ENCODE measurements around the gene FKBP11.

The FKBP11 gene

DNA sequence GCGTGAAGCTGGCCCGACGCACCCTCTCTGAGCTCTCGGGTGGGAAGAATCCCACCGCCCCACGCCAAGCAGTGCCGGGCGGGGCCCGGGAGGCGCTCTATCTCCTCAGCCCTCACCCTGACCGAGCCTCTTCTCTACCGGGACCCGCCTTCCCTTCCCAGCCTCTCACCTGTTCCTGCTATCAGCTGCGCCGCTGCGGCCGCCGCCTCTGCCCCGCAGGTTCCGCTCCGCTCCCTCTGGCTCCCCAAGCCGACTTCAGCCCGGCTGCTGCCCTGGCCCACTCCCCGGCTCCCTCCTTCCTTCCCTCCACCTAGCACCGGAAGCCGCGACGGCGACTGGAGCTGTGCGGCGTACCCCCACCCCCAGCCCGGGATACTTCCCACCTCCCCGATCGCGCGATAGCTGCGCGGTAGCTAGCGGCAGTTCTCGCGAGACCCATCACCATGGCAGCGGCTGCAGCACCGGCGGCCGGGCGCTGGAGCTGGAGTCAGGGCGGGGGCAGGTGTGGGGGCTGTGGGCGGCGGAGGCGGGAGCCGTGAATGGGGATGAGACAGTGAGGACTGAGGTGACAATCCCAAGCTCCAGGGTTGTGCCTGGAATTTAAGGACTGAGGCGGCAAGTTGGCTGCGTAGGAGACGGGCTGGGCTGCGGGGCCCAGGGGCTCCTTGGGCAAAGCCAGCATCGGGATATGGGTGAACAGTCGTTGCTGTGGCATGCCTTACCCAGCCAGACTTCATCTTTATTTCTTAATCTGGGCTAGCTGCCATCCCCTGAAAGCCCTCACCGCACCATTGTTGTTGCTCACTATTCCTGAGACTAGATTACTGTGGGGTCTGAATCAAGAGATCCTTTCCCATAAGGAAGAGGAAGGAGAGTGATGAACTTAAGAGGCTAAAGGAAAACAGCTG lies 32.1 kb upstream of the FKBP11 start, which contains the start of gene ARF3 (continued):
- peak; percentile 60 for TF ChIP-seq SP7 (tag by site-specific recombination; IDR thresholded peaks at IDR 0.05)
- TF ChIP-seq PRDM10 (tag by site-specific recombination; IDR thresholded peaks at IDR 0.05), result peak; percentile 57

GRCh38 chr12:48956279-48957140 lies 31.2 kb upstream of the FKBP11 start:
- peak overlapping the region; percentile 81 for H3K4me3 ChIP-seq (ENCODE audit: low read depth, low read length)
- H3K27ac ChIP-seq (ENCODE audit: extremely low read depth, low read depth, low read length), result peak overlapping the region; percentile 90
- TF ChIP-seq ZNF701 (tag by site-specific recombination; IDR thresholded peaks at IDR 0.05) (no peak), ZNF366 (tag by site-specific recombination; conservative IDR thresholded peaks at IDR 0.05) (peak; percentile 88), MZF1 (tag by site-specific recombination; IDR thresholded peaks at IDR 0.05; ENCODE audit: borderline replicate concordance) (peak; percentile 89), HOXA7 (CRISPR knock-in tag; IDR thresholded peaks at IDR 0.05; ENCODE audit: borderline replicate concordance) (no peak), SP3 (tag by site-specific recombination; IDR thresholded peaks at IDR 0.05) (peak; percentile 95), ZBTB17 (tag by site-specific recombination; IDR thresholded peaks at IDR 0.05) (peak; percentile 83), EGR2 (tag by site-specific recombination; IDR thresholded peaks at IDR 0.05; ENCODE audit: low read depth) (peak; percentile 96), ZNF311 (tag by site-specific recombination; IDR thresholded peaks at IDR 0.05; ENCODE audit: borderline replicate concordance) (no peak), PBX3 (CRISPR knock-in tag; IDR thresholded peaks at IDR 0.05) (no peak), HIC1 (tag by site-specific recombination; IDR thresholded peaks at IDR 0.05) (peak; percentile 83), PRDM10 (tag by site-specific recombination; IDR thresholded peaks at IDR 0.05) (peak; percentile 94), ZNF138 (tag by site-specific recombination; IDR thresholded peaks at IDR 0.05; ENCODE audit: borderline replicate concordance) (no peak), INSM2 (tag by site-specific recombination; IDR thresholded peaks at IDR 0.05) (peak; percentile 54; the same call in 1 of the 2 replicates), ZNF600 (tag by site-specific recombination; IDR thresholded peaks at IDR 0.05) (peak; percentile 71; the same call in 1 of the 2 replicates), KLF16 (tag by site-specific recombination; IDR thresholded peaks at IDR 0.05) (peak; percentile 14; the same call in 1 of the 2 replicates)
- TF ChIP-seq, protein P1, sequence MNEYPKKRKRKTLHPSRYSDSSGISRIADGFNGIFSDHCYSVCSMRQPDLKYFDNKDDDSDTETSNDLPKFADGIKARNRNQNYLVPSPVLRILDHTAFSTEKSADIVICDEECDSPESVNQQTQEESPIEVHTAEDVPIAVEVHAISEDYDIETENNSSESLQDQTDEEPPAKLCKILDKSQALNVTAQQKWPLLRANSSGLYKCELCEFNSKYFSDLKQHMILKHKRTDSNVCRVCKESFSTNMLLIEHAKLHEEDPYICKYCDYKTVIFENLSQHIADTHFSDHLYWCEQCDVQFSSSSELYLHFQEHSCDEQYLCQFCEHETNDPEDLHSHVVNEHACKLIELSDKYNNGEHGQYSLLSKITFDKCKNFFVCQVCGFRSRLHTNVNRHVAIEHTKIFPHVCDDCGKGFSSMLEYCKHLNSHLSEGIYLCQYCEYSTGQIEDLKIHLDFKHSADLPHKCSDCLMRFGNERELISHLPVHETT (tag by site-specific recombination; IDR thresholded peaks at IDR 0.05), result 0 out of 2 replicates have a peak, but pooled peaks have one; percentile 27

More at GRCh38 chr12:48956279-48957140, 31.2 kb upstream of the FKBP11 start:
- Histone ChIP-seq H3K9me3 (ENCODE audit: control insufficient read depth, insufficient read depth, low read depth, low read length) (no peaks in the 10 kb centered on the region), H3K36me3 (ENCODE audit: control insufficient read depth in 2 of 2, insufficient read depth in 1 of 2, low read length in 2 of 2) (peaks cover 13 to 36% of the 10 kb centered on the region in 2 experiments; a peak in 2 of 3 replicates), H3K4me1 (ENCODE audit: control insufficient read depth, insufficient read depth, low read length) (no peaks in the 10 kb centered on the region)
- POLR2A ChIA-PET, result interaction anchor here (0.7 to 2.9 kb wide), 15 partner anchors 9 to 1250 kb away, joined by 3 to 28 read pairs (median 4); partner anchors contain the start of genes DDX23, RND1, TUBA1B and WNT10B
- CTCF ChIA-PET, result interaction anchor here (0.9 to 8.9 kb wide), 8 partner anchors 15 to 40 kb away, joined by 3 to 64 read pairs (median 7); partner anchors contain the start of gene WNT1

Data from HEK293 (cell line).